Measurements from ENCODE around the gene PANK4. TPM values are rescaled to one million over a fixed set of nuclear protein-coding genes. Genes with fewer than 3 reads are reported as not detected.

Gene PANK4
- total RNA-seq, 4 donors from 2014 or later, result 43.4 to 82.5 (median 70.5) TPM

DNA sequence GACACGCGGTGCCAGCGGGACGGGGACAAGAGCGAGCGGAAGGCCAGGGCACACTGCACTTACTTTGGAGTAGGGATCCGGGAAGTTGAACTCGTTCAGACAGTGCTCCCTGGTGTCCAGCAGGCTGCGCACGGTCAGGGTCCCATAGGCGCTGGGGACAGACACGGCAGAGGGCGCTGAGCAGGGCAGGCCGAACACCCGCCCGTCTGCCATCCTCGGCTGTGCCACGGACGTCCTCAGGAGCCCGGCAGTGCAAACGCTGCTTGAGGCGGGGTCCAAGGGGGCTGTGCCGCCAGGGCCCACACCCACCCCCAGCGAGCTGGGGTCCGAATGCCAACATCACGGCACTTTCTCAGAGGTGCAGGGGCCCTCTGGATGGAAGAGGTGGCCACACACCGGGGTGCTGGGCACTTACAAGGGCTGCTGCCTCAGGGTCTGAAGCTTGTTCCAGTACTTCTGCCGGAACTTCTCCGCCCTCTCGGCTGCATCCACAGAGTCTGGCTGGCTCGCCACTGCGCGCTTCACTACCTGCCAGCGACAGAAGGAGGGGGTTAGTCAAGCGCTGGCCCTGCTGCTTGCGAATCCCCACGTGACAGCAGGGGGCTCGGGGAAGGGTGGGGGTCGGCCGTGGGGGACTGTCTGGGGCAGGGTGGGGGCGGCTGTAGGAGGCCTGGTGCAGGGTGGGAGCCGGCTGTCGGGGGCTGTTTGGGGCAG is 12.3 kb downstream of the PANK4 start:
- no peak for DNase-seq
- no peaks in the 10 kb centered on the region for H3K9me3 ChIP-seq
- no peak for TF ChIP-seq CTCF (IDR thresholded peaks at IDR 0.05)
- H3K27ac ChIP-seq, result no peak overlapping the region
- no peaks in the 10 kb centered on the region for H3K27me3 ChIP-seq
- H3K4me3 ChIP-seq, result no peak overlapping the region
- no peaks in the 10 kb centered on the region for H3K4me1 ChIP-seq
- H3K36me3 ChIP-seq, result peaks cover 0 to 99% (median 0%) of the 10 kb centered on the region in 3 donors

- no peak for DNase-seq
- no peak overlapping the region for H3K4me3 ChIP-seq
- no peaks in the 10 kb centered on the region for H3K9me3 ChIP-seq
- H3K36me3 ChIP-seq, result peaks cover 0 to 99% (median 0%) of the 10 kb centered on the region in 3 donors
- TF ChIP-seq CTCF (IDR thresholded peaks at IDR 0.05), result no peak
- no peak for TF ChIP-seq POLR2A (IDR thresholded peaks at IDR 0.05)
- no peak overlapping the region for H3K27ac ChIP-seq
- H3K27me3 ChIP-seq, result no peaks in the 10 kb centered on the region
- H3K4me1 ChIP-seq, result no peaks in the 10 kb centered on the region
Observed at GRCh38 chr1:2512862-2513421, 13.5 kb downstream of the PANK4 start.

DNA sequence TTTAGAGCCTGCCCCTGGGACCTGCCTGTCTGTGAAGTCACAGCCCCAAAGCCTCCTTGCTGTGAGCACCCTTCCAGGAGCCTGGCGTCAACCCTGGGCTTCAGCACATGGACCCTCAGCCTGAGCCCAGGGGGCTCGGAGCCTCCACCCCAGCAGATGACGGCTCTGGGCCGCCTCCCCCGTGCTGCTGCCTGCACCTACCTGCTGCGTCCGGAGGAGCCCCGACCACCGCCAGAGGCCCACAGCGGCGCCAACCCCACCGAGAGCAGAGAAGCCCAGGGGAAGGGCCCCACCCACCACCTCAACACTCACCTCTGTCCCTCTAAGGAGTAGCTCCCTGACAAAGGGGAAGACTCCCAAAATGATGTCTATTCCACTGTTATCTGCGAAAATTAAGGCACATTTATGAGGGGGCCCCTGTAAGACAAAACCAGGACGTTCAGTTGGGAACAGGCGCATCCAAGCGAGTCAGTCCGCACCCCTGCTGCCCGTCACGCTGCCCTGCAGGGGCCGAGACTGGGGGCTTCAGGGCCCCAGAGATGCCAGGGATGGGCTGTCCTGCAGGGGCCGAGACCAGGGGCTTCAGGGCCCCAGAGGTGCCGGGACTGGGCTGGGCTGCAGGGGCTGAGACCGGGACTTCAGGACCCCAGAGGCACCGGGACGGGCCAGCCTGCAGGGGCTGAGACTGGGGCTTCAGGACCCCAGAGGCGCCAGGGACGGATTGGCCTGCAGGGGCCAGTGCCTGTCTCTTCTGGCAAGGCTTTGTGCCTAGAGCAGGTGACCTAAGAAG is 15.8 kb downstream of the PANK4 start:
- no peak for TF ChIP-seq CTCF (IDR thresholded peaks at IDR 0.05)
- TF ChIP-seq POLR2A (IDR thresholded peaks at IDR 0.05), result no peak
- H3K36me3 ChIP-seq, result peaks cover 0 to 84% (median 0%) of the 10 kb centered on the region in 3 donors

DNA sequence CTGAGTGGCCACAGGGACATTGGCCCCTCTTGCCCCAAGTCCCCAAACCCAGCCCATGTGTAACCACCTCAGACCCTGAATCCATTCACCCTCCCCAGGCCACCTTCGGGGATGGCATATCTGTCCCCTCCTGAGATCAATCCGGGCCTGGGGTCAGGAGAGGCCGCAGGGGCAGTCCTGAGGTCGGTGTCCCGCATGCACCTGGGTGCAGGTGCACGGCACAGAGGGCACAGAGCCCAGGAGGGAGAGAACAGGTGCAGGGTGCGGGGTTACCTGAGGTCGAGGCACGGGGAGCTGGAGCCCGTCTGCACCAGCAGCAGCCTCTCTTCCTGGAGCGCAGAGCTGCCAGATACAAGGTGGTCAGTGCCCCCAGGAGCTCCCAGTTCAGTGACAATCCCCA is 16.8 kb downstream of the PANK4 start:
- peaks cover 0 to 5% of the 10 kb centered on the region in 2 donors for H3K27me3 ChIP-seq
- no peak overlapping the region for H3K27ac ChIP-seq
- no peak for DNase-seq
- no peaks in the 10 kb centered on the region for H3K4me1 ChIP-seq
- peaks cover 0 to 74% (median 0%) of the 10 kb centered on the region in 3 donors for H3K36me3 ChIP-seq
- no peaks in the 10 kb centered on the region for H3K9me3 ChIP-seq
- no peak overlapping the region for H3K4me3 ChIP-seq
- no peak for TF ChIP-seq POLR2A (IDR thresholded peaks at IDR 0.05)
- TF ChIP-seq CTCF (IDR thresholded peaks at IDR 0.05), result no peak

More for the DNA sequence above, 15.8 kb downstream of the PANK4 start:
- Histone ChIP-seq H3K4me1 (no peaks in the 10 kb centered on the region), H3K9me3 (no peaks in the 10 kb centered on the region), H3K27ac (no peak overlapping the region), H3K4me3 (no peak overlapping the region), H3K27me3 (no peaks in the 10 kb centered on the region)
- no peak for DNase-seq

GRCh38 chr1:2508751-2509150 is 17.6 kb downstream of the PANK4 start:
- H3K4me3 ChIP-seq, result no peak overlapping the region
- no peaks in the 10 kb centered on the region for H3K4me1 ChIP-seq
- H3K36me3 ChIP-seq, result peaks cover 0 to 67% (median 0%) of the 10 kb centered on the region in 3 donors
- DNase-seq, result no peak
- no peak for TF ChIP-seq CTCF (IDR thresholded peaks at IDR 0.05)
- TF ChIP-seq POLR2A (IDR thresholded peaks at IDR 0.05), result no peak
- no peak overlapping the region for H3K27ac ChIP-seq
- H3K9me3 ChIP-seq, result no peaks in the 10 kb centered on the region
- H3K27me3 ChIP-seq, result peaks cover 0 to 11% of the 10 kb centered on the region in 2 donors

Data from Peyer's patch (tissue), 4 donors.